ENCODE measurements around the gene SERPINE1.

DNA sequence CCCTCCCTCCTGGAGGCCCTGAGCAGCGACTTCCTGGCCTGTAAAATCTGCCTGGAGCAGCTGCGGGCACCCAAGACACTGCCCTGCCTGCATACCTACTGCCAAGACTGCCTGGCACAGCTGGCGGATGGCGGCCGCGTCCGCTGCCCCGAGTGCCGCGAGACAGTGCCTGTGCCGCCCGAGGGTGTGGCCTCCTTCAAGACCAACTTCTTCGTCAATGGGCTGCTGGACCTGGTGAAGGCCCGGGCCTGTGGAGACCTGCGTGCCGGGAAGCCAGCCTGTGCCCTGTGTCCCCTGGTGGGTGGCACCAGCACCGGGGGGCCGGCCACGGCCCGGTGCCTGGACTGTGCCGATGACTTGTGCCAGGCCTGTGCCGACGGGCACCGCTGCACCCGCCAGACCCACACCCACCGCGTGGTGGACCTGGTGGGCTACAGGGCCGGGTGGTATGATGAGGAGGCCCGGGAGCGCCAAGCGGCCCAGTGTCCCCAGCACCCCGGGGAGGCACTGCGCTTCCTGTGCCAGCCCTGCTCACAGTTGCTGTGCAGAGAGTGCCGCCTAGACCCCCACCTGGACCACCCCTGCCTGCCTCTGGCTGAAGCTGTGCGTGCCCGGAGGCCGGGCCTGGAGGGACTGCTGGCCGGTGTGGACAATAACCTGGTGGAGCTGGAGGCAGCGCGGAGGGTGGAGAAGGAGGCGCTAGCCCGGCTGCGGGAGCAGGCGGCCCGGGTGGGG, 39.4 kb upstream of the SERPINE1 start:
- TF ChIP-seq ARHGAP35 (CRISPR knock-in tag; IDR thresholded peaks at IDR 0.05; ENCODE audit: borderline replicate concordance), result no peak
- TF ChIP-seq DNMT1 (CRISPR knock-in tag; IDR thresholded peaks at IDR 0.05), result no peak
- TF ChIP-seq KLF15 (CRISPR knock-in tag; IDR thresholded peaks at IDR 0.05; ENCODE audit: borderline replicate concordance), result no peak
- TF ChIP-seq NR2C2 (CRISPR knock-in tag; IDR thresholded peaks at IDR 0.05; ENCODE audit: borderline replicate concordance), result no peak
- TF ChIP-seq ZNF709 (CRISPR knock-in tag; IDR thresholded peaks at IDR 0.05), result no peak
- TF ChIP-seq THAP8 (CRISPR knock-in tag; IDR thresholded peaks at IDR 0.05; ENCODE audit: borderline replicate concordance), result no peak
- TF ChIP-seq, protein P1, sequence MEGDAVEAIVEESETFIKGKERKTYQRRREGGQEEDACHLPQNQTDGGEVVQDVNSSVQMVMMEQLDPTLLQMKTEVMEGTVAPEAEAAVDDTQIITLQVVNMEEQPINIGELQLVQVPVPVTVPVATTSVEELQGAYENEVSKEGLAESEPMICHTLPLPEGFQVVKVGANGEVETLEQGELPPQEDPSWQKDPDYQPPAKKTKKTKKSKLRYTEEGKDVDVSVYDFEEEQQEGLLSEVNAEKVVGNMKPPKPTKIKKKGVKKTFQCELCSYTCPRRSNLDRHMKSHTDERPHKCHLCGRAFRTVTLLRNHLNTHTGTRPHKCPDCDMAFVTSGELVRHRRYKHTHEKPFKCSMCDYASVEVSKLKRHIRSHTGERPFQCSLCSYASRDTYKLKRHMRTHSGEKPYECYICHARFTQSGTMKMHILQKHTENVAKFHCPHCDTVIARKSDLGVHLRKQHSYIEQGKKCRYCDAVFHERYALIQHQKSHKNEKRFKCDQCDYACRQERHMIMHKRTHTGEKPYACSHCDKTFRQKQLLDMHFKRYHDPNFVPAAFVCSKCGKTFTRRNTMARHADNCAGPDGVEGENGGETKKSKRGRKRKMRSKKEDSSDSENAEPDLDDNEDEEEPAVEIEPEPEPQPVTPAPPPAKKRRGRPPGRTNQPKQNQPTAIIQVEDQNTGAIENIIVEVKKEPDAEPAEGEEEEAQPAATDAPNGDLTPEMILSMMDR (CRISPR knock-in tag; IDR thresholded peaks at IDR 0.05), result no peak
- no peak for TF ChIP-seq RFX5 (IDR thresholded peaks at IDR 0.05; ENCODE audit: low read depth, low read length)
- no peak for TF ChIP-seq ZNF510 (CRISPR knock-in tag; IDR thresholded peaks at IDR 0.05; ENCODE audit: low read depth)
- no peak for TF ChIP-seq GLMP (CRISPR knock-in tag; IDR thresholded peaks at IDR 0.05; ENCODE audit: borderline replicate concordance)
- TF ChIP-seq ATF1 (CRISPR knock-in tag; IDR thresholded peaks at IDR 0.05), result no peak
- no peak for TF ChIP-seq RAD51 (IDR thresholded peaks at IDR 0.05; ENCODE audit: borderline replicate concordance)

Measured in HepG2 (cell line).